CMK (cell line): Measurements from ENCODE around the gene USP31.

Experiments used
- DNase-seq: peaks from one replicate; pipeline ENCODE4 v3.0.0-alpha.2; 2010; ENCODE audit warnings: low read depth

The USP31 gene

DNA sequence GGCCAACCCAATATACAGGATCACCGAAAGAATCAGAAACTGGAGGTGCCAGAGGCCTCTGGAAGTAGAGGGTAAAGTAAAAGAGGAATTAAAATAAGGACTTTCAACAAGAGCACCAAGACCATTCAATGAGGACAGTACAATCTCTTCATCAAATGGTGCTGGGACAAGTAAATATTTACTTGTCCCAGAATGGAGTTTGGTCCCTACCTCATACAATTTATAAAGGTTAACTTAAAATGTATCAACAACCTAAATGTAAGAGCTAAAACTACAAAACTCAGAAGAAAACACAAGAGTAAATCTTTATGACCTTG, 56.5 kb downstream of the USP31 start:
- DNase-seq = no peak

DNA sequence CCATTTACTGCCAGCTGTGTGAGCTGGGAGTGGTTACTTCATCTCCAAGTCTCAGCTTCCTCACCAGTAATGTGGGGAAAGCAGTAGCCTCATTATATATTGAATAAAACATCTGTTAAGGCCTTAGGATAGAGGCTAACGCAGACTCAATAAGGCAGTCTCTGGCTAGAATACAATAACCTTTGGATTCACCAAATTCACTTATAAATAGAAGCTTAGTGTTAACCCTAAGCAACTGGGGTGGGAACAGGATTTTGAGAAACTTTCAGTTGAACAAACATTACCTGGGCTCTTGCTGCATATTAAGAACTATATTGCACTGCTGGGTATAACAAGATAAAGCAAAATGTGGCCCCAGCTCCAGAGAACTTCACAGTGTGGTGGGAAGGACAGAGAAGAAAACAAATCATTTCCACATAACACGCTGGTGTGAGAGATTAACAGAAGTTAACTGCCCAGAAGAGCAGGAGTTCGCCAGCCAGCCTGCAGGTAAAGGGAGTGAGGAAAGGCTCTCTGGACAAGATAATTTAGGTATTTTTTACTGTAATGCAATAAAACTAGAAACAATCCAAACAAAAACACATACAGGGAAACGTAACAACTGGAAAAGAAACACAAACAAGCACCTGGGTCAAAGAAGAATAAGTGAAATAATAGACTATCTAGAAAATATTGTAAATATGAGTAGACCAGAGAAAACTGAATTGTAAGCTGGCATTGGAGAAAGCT, 57.0 kb downstream of the USP31 start:
- no peak for DNase-seq

DNA sequence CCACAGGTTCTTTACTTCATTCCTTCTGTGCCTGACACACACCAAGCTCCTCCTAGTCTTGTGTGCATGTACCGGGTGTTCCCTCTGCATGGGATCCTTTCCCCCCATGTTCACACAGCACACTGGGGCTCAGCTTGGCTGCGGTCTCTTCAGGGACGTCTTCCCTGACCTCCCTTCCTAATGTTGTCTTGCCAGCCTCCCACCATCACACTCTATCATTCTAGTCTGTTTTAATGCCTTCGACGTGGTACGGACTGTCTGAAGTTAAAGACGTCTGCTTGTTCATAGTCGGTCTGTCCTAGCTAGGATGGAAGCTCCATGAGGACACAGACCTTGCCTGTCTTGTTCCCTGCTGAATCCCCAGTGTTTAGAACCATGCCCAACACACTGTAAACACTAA, 60.1 kb downstream of the USP31 start:
- no peak for DNase-seq

DNA sequence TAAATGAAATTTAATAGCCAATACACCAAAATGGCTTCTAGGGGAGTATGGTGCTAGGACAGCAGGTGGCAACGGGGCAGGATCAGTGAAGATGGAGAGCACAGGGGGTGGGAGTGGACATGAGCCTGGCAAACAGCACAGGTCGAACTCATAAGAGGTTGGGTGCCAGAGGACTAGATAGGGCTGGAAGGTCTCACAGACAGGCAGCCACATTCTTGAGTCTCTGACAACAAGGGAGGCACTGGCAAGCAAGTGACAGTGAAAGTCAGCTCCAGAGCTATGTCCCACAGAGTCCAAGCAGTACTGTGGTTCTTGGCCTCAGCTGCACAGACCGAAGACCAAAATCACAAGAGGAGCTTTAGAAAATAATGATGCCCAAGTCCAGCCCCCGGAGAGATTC, 61.2 kb downstream of the USP31 start:
- DNase-seq = no peak

DNA sequence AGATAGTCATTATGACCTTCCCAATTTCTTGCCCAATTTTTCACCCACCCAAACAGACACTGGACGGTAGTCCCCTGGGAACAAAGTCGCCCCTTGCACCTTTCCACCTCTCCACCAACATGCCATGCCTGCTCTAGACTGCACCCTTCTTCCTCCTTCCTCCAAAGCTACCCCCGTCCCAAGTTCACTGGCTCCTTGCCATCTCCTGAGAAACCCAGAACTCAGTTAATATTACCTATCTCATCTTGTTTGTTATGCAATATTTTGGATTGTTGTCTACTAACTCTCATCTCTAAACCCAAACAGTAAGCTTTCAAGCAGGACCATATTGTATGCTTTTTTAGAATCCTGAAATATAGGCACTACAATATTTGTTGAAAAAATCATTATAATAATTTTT, 63.3 kb downstream of the USP31 start:
- DNase-seq = no peak

DNA sequence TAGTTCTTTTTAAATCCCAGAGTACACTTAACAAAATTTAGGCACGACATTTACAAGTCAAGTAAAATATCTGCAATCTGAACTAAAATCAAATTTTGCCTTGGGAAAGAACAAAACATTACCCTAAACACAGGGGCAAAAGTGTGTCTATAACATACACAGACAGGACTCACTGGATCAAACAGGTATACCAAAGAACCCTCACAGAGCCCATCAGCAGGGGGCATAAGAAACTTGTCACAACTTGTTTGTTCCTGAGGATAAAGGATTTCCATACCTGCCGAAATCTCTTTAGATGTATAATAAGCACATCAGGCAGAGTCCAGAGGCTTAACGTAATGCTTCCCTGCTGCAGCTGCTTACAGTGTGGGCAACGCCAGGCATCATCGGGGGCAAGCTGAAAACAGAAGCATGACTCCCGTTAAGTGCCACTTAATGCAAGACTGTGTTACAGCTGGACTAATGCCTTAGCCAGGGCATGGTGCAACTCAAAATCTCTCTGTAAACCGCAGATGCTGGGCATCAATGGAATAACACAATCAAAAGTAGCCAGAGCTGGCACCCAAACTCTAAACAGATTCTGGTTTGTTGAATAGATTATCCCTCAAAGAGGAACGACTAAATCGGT, 67.0 kb downstream of the USP31 start:
- no peak for DNase-seq

DNA sequence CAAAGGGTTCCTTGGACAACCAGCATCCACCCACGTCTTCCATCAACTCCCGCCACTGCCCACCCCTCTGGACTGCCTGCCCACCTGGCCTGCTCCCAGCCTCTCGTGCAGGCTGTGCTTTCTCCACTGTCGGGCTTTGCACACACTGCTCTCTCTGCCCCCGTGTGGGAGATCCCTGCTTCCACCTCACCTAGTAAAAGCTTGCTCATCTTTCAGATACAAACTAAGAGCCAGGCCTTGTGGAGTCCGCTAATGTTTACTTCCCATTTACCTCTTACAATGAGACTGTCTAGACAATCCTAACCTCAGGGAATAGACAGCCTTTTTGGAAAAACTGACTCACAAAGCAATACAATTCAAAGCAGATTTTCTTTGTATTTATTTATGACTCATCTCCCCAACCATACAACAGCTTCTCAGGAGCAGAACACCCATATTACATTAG, 67.6 kb downstream of the USP31 start:
- DNase-seq = no peak

DNA sequence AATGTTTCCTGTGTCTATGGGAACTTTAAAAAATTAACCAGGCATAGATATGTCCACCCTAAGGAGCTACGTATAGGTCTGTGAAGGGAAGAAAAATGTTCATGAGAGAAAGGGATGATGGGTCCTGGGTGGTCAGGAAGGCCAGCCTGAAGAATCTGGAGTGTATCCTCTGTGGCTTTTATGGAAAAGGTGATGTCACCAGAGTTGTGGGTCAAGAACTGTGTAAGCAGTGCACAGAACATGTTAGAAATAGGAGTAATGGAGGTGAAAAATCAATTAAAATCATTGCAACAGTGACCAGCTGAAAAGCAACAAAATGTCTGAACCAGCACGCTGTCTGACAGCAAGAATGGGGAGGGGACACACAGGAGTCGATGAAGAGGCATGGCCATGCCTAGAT, 68.5 kb downstream of the USP31 start:
- no peak for DNase-seq

DNA sequence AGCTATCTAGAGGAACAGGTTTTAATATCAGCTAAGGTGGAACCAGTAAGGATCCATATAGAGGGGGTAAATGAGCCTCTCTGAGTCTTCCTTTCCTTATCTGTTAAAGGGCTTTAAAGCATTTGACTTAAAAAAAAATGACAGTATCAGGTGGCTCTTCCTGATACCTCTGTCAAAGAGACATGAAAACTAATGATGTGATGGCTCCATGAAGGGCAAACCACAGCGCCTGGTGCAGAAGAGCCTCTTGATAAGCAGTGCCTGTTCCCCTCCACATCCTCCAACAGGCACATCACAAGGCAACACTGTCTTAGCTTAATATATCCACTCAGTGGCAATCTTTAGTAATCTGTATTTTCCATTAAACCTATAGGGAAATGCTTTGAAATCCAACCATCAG, 68.9 kb downstream of the USP31 start:
- DNase-seq = peak; percentile 43

DNA sequence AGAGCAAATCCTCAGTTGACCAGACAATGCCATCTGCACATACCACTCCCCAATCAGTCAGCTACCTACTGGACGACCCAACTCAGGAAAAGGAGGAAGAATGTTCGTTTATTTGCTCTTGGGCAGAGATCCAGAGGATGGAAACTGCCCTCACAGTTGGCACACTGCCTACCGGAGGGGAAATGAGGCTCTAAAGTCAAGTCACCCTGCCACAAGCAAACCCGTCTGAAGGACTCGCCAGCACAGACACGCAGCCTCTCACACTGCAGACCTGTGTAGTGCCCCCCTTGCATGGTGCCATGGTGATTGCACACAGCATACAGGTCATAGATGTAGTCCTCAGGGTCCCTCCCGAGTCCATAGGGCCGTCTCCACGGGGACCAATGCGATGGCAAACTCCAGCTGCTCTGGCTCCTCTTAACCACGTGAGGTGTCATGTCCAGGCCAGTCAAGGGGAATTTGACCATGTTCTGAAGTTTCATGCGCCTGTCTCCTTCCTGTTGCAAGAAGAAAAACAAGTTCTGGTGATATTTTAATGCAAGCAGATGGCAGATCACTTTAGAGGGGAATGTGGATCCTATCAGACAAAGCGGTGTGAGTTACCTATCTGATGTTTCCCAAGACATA, 69.5 kb downstream of the USP31 start:
- DNase-seq = no peak

DNA sequence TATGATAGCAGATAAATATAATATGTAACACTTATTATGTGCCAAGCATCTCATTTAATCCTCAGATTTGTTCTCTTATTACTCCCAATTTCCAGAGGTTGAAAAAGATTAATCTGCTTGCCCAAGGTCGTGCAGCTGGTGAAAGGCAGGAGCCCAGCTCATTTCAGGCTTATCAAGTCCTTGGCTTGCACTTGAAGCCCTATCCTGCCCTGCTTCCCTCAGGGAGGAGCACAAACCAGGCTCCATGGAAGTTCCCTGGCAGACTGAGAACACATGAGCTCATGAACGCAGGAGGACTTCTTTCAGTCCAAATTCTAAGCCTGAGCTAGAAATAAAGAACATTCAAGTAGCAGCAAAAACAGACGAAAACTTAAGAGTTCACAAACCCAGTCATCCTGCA, 74.8 kb downstream of the USP31 start:
- DNase-seq = no peak

DNA sequence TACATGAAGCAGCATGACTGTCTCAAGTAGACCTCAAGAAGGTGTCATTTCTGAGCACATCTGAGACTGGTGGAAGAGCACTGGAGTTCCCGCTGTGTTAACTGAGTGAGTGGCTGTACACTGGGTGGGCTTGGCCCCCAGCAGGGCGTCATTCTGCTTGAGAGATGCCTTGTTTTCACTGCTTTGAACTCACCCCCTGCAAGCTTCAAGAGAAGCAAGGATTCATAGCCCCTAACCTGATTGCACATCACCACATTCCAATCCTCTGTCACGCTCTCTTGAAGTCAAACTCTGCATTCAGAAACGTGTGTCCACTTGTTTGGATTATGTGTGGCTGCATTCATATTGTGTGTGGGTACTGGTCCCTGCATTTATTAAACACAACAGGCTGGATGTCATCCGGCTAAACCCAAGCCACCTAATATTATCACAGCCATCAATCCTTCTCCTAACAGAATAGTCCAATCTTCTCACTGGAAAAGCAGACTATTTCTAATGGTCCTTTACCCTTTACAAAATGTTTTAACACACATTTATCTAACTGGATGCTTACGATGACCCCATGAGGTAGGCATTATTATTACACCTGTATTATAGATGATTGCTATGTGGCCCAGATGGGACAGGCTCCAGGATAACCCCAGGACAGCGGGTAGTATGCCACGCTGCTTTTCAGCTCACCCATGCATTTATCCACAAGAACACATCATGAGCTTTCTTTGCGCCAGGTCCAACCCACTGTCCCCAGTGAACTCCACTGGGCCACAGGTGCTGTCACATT, 76.3 kb downstream of the USP31 start:
- no peak for DNase-seq

DNA sequence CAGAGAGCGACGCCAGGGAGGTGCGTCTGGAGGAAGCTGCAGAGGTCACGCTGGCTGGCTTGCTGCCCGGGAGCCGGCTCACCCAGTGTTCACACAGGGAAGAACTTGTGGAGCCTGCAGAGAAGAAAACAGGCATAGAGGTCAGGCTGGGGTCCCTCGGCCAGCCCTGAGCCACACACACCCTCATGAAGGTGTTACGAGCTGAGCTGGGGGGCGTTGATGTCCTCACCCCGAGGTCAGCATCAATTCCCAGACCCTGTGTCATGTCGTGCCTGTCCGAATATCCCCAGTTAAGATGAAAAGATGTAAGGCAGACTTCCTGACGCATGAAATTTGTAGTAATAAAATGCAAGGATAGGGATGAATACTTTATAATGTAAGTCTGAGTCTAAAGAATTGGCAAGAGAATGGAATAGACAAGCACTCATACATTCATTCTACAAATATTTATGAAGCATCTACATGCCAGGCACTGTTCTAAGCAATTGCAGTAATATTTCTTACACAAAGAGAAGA, 77.1 kb downstream of the USP31 start:
- DNase-seq = no peak

DNA sequence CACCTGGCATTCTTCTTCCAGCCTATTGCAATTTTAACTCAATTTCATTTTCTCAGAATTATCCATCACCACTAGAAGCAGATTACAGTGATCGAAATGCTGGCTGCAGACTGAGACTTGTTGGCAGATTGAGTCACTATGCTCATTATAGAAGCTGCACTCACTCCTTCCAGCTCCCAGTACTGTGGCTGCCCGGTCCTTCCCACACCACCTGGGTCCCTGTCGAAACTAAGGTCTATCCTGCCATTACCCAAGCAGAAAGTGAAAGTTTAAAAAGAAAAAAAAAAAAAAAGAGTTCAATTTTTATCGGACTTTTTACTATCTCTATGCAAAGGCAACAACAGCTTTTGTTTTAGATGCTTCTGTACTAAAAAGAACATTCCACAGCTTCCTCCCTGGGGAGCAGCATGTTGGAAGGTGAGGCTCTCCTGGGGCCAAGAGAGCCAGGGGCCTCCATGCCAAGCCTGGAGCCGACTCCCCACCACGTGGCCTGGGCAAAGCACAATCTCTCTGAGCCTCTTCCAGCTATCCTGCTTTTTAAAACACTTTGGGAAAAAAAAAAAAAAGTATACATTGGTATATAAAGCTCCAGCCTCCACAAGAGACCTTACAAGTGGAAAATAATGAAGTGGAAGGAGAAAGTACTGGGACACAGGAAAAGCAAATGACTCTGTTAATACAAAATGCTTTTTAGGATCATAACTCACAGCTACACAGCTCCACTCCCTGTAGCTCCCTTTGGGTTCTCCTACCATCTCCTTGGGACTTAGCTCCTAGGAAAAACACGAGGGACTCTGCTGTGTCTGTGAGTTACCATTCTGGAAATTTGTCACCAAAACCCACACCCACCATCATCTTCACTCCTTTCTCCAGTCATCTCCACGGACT, 77.8 kb downstream of the USP31 start:
- DNase-seq = no peak

DNA sequence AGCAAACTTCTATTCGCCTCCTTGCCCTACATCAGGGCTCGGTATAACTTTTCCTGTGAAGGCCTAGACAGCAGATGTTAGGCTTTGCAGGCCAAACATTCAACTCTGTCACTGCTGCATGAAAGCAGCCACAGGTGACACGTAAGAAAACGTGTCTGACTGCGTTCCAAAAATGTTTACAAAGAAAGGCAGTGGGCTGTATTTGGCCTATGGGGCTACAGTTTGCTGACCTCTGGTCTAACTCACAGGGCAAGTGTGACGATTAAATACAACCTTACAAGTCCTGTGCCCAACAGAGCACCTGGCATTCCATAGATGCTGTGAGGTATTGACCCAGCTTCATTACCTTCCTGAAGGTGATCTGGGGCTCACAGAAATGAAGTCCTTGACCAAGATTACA, 79.4 kb downstream of the USP31 start:
- no peak for DNase-seq

DNA sequence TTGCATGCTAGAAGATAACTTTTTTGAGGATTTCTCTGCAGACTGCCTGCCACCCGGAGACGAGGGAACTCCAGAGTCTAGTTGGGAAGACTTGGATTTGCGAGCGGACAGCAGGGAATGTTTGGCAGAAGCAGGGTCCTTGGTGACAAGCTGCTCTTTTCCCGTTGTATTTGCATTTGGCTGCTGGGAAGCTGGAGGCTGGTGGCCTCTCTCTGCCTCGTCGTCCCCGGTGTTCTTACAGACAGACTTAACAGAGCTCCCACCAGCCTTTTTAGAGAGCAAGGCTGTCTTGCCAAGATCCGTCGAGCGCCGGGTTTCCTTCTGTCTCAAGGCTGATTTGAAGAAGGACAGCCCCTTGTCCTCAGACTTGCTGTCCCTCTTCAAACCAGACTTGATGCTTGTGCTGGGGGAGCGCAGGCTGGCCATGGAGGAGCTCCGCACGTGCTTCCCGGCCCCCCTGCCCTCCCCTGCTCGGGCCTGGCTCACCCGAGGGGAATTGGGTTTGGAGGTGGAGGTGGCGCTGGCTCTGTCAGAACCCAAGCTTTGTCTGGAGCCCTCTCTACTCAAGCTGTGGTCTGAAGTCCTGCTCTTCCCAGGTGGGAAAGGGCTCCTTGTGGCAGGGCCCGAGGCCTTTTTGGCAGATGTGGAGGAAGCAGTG, 81.0 kb downstream of the USP31 start:
- no peak for DNase-seq

DNA sequence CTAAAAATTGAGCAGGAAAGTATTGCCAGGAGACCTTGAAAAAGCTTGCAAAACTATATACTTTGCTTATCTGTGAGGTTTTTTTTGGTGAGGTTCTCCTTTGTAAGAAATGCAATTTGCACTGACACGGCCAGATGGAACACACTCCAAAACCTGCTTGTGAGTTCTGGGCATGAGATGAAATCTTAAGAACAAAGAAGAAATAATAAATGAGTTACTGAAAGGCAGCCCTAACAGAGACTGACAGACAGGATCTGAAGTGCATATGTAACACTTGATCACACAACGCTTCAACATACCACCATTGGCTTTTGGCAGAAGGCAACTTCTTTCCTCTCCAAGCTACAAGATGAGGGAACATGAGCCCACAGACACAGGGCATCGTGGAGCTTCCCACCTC, 82.6 kb downstream of the USP31 start:
- DNase-seq = no peak

DNA sequence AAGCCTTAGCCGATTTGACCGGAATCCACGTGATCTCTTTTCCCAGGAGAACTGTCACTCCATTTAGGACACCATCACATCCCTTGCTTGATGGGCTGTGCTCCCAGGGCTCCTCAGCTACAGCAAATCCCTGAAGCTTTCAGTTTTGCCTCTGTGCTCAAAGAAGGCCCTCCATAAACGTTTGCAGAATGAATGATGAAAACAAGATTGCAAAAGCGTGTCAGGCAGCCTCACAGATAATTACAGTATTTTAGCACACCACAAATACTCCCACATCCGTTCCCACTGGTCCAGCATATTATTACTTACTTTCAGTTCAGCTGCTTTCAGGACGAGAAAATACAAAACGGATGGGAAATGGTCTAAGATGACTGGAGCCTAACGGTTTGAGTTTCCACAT, 84.6 kb downstream of the USP31 start:
- DNase-seq = no peak

DNA sequence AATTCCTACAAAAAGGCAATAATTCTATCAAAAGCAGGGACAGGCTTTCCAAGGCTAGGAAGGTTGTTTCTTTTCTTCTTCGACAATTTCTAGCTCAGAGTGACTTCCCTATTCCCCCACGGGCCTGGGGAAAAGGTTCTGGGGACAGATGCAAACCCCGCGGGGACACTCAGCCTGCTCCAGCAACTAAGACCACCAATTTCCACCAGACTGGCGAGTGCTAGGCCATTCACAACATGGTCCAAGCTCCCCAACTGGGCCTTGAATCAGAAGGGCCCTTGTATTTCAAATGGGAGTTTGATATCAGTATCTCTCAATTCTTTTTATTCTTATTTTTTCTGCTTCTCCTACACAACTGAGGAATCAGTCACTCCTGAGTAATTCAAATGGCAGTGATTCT, 86.7 kb downstream of the USP31 start:
- DNase-seq = no peak

DNA sequence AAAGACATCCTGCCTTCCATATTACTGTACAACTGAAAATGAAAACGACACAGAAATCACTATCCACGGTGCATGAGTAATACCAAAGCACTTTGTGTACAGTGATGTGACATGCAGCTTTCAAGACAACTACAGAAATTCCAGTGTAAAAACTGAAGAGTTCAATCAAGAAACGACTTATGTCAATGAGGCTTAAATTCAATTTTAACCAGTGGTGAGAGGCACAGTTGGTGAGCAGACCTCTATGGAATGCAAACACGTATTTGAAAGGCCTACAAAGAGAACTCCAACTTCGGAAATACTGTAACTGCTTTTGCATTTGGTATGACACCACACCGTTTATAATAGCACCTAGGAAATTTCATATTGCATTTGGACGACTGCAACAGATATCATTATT, 87.6 kb downstream of the USP31 start:
- DNase-seq = no peak
